Measurements from ENCODE around the gene AGBL5.

DNA sequence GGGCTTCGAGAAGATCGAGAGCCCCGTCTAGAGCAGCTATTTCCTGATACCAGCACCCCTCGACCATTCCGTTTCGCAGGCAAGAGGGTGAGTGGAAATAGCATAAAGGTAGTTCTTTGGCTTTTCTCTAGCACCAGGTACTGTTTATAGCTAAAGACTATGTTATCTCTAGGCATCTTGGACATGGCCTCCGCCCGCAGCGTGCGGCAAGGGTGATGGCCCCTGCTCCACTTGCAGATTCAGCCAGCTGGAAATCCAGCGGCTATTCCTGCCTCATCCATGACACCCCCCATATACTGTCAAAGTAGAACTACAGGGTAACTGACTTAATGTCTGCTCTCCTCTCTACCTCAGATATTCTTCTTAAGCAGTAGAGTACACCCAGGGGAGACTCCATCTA, 3.3 kb downstream of the AGBL5 start:
- no peak for TF ChIP-seq NCOA2 (IDR thresholded peaks at IDR 0.05; ENCODE audit: partially characterized antibody in 2 of 2)
- TF ChIP-seq TAF7 (tag; IDR thresholded peaks at IDR 0.05), result no peak
- no peak for TF ChIP-seq ASH1L (IDR thresholded peaks at IDR 0.05; ENCODE audit: borderline replicate concordance, low read depth, partially characterized antibody)
- no peak for TF ChIP-seq HDGF (IDR thresholded peaks at IDR 0.05)
- TF ChIP-seq CREB1 (IDR thresholded peaks at IDR 0.05), result no peak
- no peak for TF ChIP-seq CREB1 (CRISPR knock-in tag; IDR thresholded peaks at IDR 0.05)
- TF ChIP-seq SETDB1 (IDR thresholded peaks at IDR 0.05; ENCODE audit: low read length), result no peak
- TF ChIP-seq, protein P1, sequence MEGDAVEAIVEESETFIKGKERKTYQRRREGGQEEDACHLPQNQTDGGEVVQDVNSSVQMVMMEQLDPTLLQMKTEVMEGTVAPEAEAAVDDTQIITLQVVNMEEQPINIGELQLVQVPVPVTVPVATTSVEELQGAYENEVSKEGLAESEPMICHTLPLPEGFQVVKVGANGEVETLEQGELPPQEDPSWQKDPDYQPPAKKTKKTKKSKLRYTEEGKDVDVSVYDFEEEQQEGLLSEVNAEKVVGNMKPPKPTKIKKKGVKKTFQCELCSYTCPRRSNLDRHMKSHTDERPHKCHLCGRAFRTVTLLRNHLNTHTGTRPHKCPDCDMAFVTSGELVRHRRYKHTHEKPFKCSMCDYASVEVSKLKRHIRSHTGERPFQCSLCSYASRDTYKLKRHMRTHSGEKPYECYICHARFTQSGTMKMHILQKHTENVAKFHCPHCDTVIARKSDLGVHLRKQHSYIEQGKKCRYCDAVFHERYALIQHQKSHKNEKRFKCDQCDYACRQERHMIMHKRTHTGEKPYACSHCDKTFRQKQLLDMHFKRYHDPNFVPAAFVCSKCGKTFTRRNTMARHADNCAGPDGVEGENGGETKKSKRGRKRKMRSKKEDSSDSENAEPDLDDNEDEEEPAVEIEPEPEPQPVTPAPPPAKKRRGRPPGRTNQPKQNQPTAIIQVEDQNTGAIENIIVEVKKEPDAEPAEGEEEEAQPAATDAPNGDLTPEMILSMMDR (IDR thresholded peaks at IDR 0.05 in 2 of 3, conservative IDR thresholded peaks at IDR 0.05 in 1 of 3; ENCODE audit: insufficient read depth in 2 of 3, low read depth in 1 of 3, low read length in 3 of 3), result no peak
- TF ChIP-seq FOSL1 (tag; conservative IDR thresholded peaks at IDR 0.05), result no peak
- TF ChIP-seq CBX3 (IDR thresholded peaks at IDR 0.05; ENCODE audit: borderline replicate concordance in 1 of 2, low read length in 2 of 2), result no peak
